GM12878 (cell line): ENCODE data around the gene MUC13. TPM values are rescaled to one million over a fixed set of nuclear protein-coding genes. Genes with fewer than 3 reads are reported as not detected.

ENCODE experiments used
- ATAC-seq: fragments of 200-7000 bp; cut with Tn5 transposase; 3 replicates; pipeline ENCODE4 v1.9.1; 2020; ENCODE audit warnings: mild to moderate bottlenecking, moderate library complexity
- BruUV-seq: library from RNA; stranded (reverse); fragments of 400-500 nt; replicated peaks from 2 replicates; lab custom pipeline; 2021; lab: Mats Ljungman, UMichigan
- CTCF ChIA-PET: fragments of 300-600 bp; sonication (Branson Sonifier 250); formaldehyde crosslinking; extraction: SDS; loops from one replicate; lab custom pipeline; 2021; ENCODE audit warnings: inconsistent platforms; lab: Yijun Ruan, JAX
- POLR2A ChIA-PET: fragments of 350-600 bp; formaldehyde crosslinking; extraction: SDS; loops from one replicate; lab custom pipeline; 2021; ENCODE audit warnings: inconsistent platforms; lab: Charles Lee
- RAD21 ChIA-PET: fragments of 300-600 bp; sonication (Branson Sonifier 250); formaldehyde crosslinking; loops from one replicate; lab custom pipeline; 2023; ENCODE audit warnings: antibody characterized with exemption; ENCODE audit not compliant: unreplicated experiment; lab: Charles Lee
- SMC1A ChIA-PET: fragments of 300-600 bp; sonication (Branson Sonifier 250); formaldehyde crosslinking; loops from one replicate; lab custom pipeline; 2023; ENCODE audit not compliant: unreplicated experiment, uncharacterized antibody; lab: Charles Lee
- DNase-seq: peaks from one replicate; pipeline ENCODE4 v3.0.0-alpha.2; 2011; ENCODE audit warnings: low read depth, low spot score
- FAIRE-seq: peaks from 3 replicates; lab custom pipeline; 2011; peaks lifted over from hg19 to GRCh38; lab: Jason Lieb, UNC
- H2AFZ ChIP-seq: 2 replicates; pipeline ENCODE4 v1.6.0; 2011; ENCODE audit warnings: low read depth, low read length, control low read depth; ENCODE audit not compliant: control insufficient read depth
- H3K27ac ChIP-seq: 2 replicates; pipeline ENCODE4 v1.5.1; 2011; ENCODE audit warnings: control low read depth; ENCODE audit not compliant: control insufficient read depth, insufficient read depth
- H3K27me3 ChIP-seq, 2 experiments: replicated peaks in 1 of 2; 2 replicates each; pipeline versions ENCODE4 v1.6.0 to v1.6.1; 2011; ENCODE audit warnings: low read length in 1 of 2; ENCODE audit not compliant: control insufficient read depth in 2 of 2, insufficient read depth in 2 of 2
- H3K36me3 ChIP-seq, 2 experiments: 2 replicates each; pipeline ENCODE4 v1.5.1; 2011; ENCODE audit warnings: low read length in 1 of 2; ENCODE audit not compliant: control insufficient read depth in 2 of 2, insufficient read depth in 2 of 2
- H3K4me1 ChIP-seq: 2 replicates; pipeline ENCODE4 v1.6.1; 2011; ENCODE audit warnings: mild to moderate bottlenecking, low read length, moderate library complexity, mixed read lengths; ENCODE audit not compliant: control insufficient read depth, insufficient read depth
- H3K4me2 ChIP-seq: 2 replicates; pipeline ENCODE4 v1.6.0; 2011; ENCODE audit warnings: control low read depth; ENCODE audit not compliant: control insufficient read depth, insufficient read depth
- H3K4me3 ChIP-seq: fragments of 200-600 bp; sonication (generic); 2 replicates; pipeline ENCODE4 v1.5.1; 2016
- H3K79me2 ChIP-seq: 2 replicates; pipeline ENCODE4 v1.6.0; 2011; ENCODE audit warnings: low read length; ENCODE audit not compliant: control insufficient read depth, insufficient read depth
- H3K9ac ChIP-seq: 2 replicates; pipeline ENCODE4 v1.8.0; 2011; ENCODE audit warnings: low read length, control low read depth, mixed read lengths; ENCODE audit not compliant: control insufficient read depth, insufficient read depth
- H3K9me3 ChIP-seq: replicated peaks from 3 replicates; pipeline ENCODE4 v1.5.1; 2011; ENCODE audit warnings: mild to moderate bottlenecking, low read length; ENCODE audit not compliant: control insufficient read depth, insufficient read depth
- H4K20me1 ChIP-seq: 2 replicates; pipeline ENCODE4 v1.6.0; 2011; ENCODE audit not compliant: control insufficient read depth, insufficient read depth
- EED ChIP-seq: sonication (generic); IDR thresholded peaks from 2 replicates; pipeline ENCODE4 v1.6.1; 2016; ENCODE audit warnings: antibody characterized with exemption, low read depth
- POLR2AphosphoS2 ChIP-seq: IDR thresholded peaks from 2 replicates; pipeline ENCODE4 v1.6.1; 2011; ENCODE audit warnings: low read depth, mild to moderate bottlenecking, low read length, improper control_type of control experiment, moderate library complexity
- RBBP5 ChIP-seq: fragments of 200-600 bp; sonication (generic); conservative IDR thresholded peaks from 2 replicates; pipeline ENCODE4 v1.6.1; 2016
- WGBS: methylation state at CpG from one replicate; pipeline ENCODE4 v1.1.6; 2016; ENCODE audit warnings: low lambda C conversion rate; ENCODE audit not compliant: insufficient replicate concordance, insufficient coverage; ENCODE audit errors: missing lambda C conversion rate; 5-methylcytosine and 5-hydroxymethylcytosine counted together
- in situ Hi-C: fragments of 300-500 bp; cut with MboI; formaldehyde crosslinking; loops from 9 replicates; pipeline ENCODE4 v1.14.3; 2018; ENCODE audit warnings: mixed read lengths
- intact Hi-C: fragments of 100-400 bp; cut with micrococcal nuclease; formaldehyde crosslinking; loops from one replicate; pipeline ENCODE4 v1.14.2; 2022; ENCODE audit not compliant: unreplicated experiment
- polyA plus RNA-seq, 11 experiments: library from polyadenylated mRNA; depleted of rRNA in 4 of 11; unstranded in 6 of 11; stranded (reverse) in 5 of 11; fragments of >200 nt; fragmentation: Nextera tagmentation in 4 of 11; fragmentation: Illumina TruSeq in 1 of 11; extraction: Ambion mirVana in 4 of 11; extraction: Trizol in 1 of 11; gene quantifications; 1 replicate in 1 of 11; 2 replicates in 10 of 11; pipeline versions ENCODE4 v1.2.1 to v1.2.3, GENCODE V29; 2011 to 2016; ENCODE audit warnings: inconsistent platforms in 2 of 11, missing spikeins in 2 of 11, low read depth in 1 of 11
- total RNA-seq, 4 experiments: library from RNA; depleted of rRNA in 3 of 4; stranded (reverse); fragments of >200 nt in 3 of 4; fragmentation: Illumina TruSeq in 1 of 4; extraction: Trizol in 1 of 4; gene quantifications; 2 replicates each; pipeline versions ENCODE4 v1.2.1 to v1.2.3, GENCODE V29; 2013 to 2021
- TF ChIP-seq, protein P1 (sequence below): IDR thresholded peaks from 2 replicates; pipeline ENCODE4 v1.6.1; 2011; ENCODE audit warnings: low read depth, low read length, improper control_type of control experiment, borderline replicate concordance
- TF ChIP-seq, protein P2 (sequence below): fragments of 150-350 bp; IDR thresholded peaks from 2 replicates; pipeline ENCODE4 v1.6.1; 2014; ENCODE audit warnings: mild to moderate bottlenecking, low read depth, low read length
- TF ChIP-seq, protein P3 (sequence below): IDR thresholded peaks from 2 replicates; pipeline ENCODE4 v1.6.1; 2011; ENCODE audit warnings: low read depth, mild to moderate bottlenecking, low read length, moderate library complexity, borderline replicate concordance; ENCODE audit errors: extremely low read depth

The MUC13 gene
- total and polyA plus RNA-seq, 10 of the 15 experiments (the other 5 are each of a cell fraction or from before 2014, with no cell fraction given), result 0.27 to 60.1 (median 0.76) TPM

DNA sequence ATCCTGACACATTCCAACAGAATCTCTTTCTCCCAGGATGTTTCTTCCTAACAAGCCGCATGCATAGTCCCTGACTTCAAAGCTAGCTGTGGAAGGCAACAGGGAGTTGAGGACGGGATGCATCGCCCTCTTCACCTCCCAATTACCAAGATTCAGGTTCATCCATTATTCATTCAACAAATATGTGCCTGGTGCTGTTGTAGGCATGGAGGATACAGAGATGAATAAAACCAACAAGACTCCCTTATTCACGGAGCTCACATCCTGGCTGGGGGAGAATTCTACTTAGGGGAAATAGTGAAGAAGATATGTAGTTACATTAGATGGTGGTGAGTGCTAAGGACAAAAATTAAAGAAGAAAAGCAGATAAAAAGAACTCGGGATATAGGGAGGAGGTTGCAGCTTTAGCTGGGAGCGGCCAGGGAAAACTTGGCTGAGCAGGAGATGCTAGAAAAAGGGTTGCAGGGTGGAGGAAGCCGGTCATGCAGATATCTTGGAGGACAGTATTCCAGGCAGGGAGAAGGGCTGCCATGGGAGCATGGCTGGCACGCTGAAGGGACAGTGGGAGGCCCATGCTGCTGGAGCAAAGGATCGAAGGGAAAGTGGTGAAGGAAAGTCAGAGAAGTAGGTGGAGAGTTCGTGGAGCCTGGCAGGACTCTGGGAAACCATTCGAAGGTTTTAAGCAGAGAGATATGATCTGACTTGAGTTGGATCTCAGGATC is 52.4 kb downstream of the MUC13 start:
- FAIRE-seq, result no peak

More for the DNA sequence above, 52.4 kb downstream of the MUC13 start:
- H3K27ac ChIP-seq, result no peak overlapping the region
- BruUV-seq, result no TSS peak
- RAD21 ChIA-PET, result interaction anchor here (0.8 kb wide), 1 partner anchor 21 kb away, joined by 4 read pairs; no protein-coding TSS in a partner anchor
- TF ChIP-seq, protein P1, sequence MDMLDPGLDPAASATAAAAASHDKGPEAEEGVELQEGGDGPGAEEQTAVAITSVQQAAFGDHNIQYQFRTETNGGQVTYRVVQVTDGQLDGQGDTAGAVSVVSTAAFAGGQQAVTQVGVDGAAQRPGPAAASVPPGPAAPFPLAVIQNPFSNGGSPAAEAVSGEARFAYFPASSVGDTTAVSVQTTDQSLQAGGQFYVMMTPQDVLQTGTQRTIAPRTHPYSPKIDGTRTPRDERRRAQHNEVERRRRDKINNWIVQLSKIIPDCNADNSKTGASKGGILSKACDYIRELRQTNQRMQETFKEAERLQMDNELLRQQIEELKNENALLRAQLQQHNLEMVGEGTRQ, result no peak
- TF ChIP-seq, protein P2, sequence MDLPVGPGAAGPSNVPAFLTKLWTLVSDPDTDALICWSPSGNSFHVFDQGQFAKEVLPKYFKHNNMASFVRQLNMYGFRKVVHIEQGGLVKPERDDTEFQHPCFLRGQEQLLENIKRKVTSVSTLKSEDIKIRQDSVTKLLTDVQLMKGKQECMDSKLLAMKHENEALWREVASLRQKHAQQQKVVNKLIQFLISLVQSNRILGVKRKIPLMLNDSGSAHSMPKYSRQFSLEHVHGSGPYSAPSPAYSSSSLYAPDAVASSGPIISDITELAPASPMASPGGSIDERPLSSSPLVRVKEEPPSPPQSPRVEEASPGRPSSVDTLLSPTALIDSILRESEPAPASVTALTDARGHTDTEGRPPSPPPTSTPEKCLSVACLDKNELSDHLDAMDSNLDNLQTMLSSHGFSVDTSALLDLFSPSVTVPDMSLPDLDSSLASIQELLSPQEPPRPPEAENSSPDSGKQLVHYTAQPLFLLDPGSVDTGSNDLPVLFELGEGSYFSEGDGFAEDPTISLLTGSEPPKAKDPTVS, result no peak
- TF ChIP-seq RBBP5 (no peak), EED (no peak), POLR2AphosphoS2 (no peak)
- TF ChIP-seq, protein P3, sequence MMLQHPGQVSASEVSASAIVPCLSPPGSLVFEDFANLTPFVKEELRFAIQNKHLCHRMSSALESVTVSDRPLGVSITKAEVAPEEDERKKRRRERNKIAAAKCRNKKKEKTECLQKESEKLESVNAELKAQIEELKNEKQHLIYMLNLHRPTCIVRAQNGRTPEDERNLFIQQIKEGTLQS, result no peak
- TF ChIP-seq, all 136 proteins: peak for 0
- Histone ChIP-seq H2AFZ (no peak overlapping the region), H3K27me3 (peaks cover 0 to 4% of the 10 kb centered on the region in 2 experiments; a peak in 3 of 4 replicates), H3K9ac (no peak overlapping the region), H3K4me1 (no peaks in the 10 kb centered on the region), H3K79me2 (no peaks in the 10 kb centered on the region), H3K4me3 (no peak overlapping the region), H3K4me2 (no peak overlapping the region), H4K20me1 (no peaks in the 10 kb centered on the region), H3K36me3 (no peaks in the 10 kb centered on the region), H3K9me3 (no peaks in the 10 kb centered on the region)
- in situ Hi-C loops, result no loop called here
- intact Hi-C loops, result no loop called here
- ChIA-PET SMC1A (interaction anchor here (0.6 kb wide), 1 partner anchor 287 kb away, joined by 3 read pairs; no protein-coding TSS in a partner anchor), CTCF (interaction anchor here (1.0 to 1.5 kb wide), 3 partner anchors 19 to 96 kb away, joined by 3 to 5 read pairs (median 3); no protein-coding TSS in a partner anchor), POLR2A (no interaction called here)
- ATAC-seq (no peak), DNase-seq (no peak)
- 50% methylated on average over 11 of the region's 11 CpGs for WGBS
